HG03354 (cell line): ENCODE data around the gene SORT1.

ENCODE experiments used
- ATAC-seq: cut with Tn5 transposase; IDR thresholded peaks from one replicate; pipeline ENCODE4 v1.9.1; 2021; ENCODE audit warnings: mild to moderate bottlenecking; ENCODE audit not compliant: unreplicated experiment, poor library complexity, severe bottlenecking

SORT1 gene

GRCh38 chr1:109281680-109282496 is 115.8 kb downstream of the SORT1 start:
- no peak for ATAC-seq

GRCh38 chr1:109280862-109281261 is 116.9 kb downstream of the SORT1 start:
- ATAC-seq = no peak

- no peak for ATAC-seq
Measured at GRCh38 chr1:109279615-109280278, 118.0 kb downstream of the SORT1 start.

- peak; percentile 92 for ATAC-seq
Measured at GRCh38 chr1:109277434-109278204, 120.1 kb downstream of the SORT1 start.

- ATAC-seq = no peak
Measured at GRCh38 chr1:109275706-109276345, 121.9 kb downstream of the SORT1 start.

GRCh38 chr1:109274533-109275476 is 122.9 kb downstream of the SORT1 start:
- ATAC-seq = no peak

GRCh38 chr1:109273570-109274288 is 124.0 kb downstream of the SORT1 start:
- no peak for ATAC-seq

- no peak for ATAC-seq
Measured at GRCh38 chr1:109272831-109273547, 124.7 kb downstream of the SORT1 start.

GRCh38 chr1:109272021-109272799 is 125.5 kb downstream of the SORT1 start:
- no peak for ATAC-seq

- no peak for ATAC-seq
Measured at GRCh38 chr1:109271458-109271857, 126.3 kb downstream of the SORT1 start.

- ATAC-seq = no peak
Measured at GRCh38 chr1:109270623-109271317, 126.9 kb downstream of the SORT1 start.

- ATAC-seq = no peak
Measured at GRCh38 chr1:109269981-109270622, 127.6 kb downstream of the SORT1 start.

- ATAC-seq = no peak
Measured at GRCh38 chr1:109269212-109269980, 128.3 kb downstream of the SORT1 start.

GRCh38 chr1:109268431-109269211 is 129.1 kb downstream of the SORT1 start:
- ATAC-seq = no peak
